HL-60/S4 (cell line): Measurements from ENCODE around the gene TUT4.
"Not testable (repeated sequence)": the region's sequence is repeated elsewhere in the genome, so short reads cannot be mapped to it uniquely, and the experiment has no call there.

Experiments used
- in situ Hi-C: fragments of 300-500 bp; cut with MboI; formaldehyde crosslinking; loops from 2 replicates; pipeline ENCODE4 v1.14.3; 2022; ENCODE audit warnings: low sequenced_read_pairs

The TUT4 gene, protein sequence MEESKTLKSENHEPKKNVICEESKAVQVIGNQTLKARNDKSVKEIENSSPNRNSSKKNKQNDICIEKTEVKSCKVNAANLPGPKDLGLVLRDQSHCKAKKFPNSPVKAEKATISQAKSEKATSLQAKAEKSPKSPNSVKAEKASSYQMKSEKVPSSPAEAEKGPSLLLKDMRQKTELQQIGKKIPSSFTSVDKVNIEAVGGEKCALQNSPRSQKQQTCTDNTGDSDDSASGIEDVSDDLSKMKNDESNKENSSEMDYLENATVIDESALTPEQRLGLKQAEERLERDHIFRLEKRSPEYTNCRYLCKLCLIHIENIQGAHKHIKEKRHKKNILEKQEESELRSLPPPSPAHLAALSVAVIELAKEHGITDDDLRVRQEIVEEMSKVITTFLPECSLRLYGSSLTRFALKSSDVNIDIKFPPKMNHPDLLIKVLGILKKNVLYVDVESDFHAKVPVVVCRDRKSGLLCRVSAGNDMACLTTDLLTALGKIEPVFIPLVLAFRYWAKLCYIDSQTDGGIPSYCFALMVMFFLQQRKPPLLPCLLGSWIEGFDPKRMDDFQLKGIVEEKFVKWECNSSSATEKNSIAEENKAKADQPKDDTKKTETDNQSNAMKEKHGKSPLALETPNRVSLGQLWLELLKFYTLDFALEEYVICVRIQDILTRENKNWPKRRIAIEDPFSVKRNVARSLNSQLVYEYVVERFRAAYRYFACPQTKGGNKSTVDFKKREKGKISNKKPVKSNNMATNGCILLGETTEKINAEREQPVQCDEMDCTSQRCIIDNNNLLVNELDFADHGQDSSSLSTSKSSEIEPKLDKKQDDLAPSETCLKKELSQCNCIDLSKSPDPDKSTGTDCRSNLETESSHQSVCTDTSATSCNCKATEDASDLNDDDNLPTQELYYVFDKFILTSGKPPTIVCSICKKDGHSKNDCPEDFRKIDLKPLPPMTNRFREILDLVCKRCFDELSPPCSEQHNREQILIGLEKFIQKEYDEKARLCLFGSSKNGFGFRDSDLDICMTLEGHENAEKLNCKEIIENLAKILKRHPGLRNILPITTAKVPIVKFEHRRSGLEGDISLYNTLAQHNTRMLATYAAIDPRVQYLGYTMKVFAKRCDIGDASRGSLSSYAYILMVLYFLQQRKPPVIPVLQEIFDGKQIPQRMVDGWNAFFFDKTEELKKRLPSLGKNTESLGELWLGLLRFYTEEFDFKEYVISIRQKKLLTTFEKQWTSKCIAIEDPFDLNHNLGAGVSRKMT (N-terminal part only)

DNA sequence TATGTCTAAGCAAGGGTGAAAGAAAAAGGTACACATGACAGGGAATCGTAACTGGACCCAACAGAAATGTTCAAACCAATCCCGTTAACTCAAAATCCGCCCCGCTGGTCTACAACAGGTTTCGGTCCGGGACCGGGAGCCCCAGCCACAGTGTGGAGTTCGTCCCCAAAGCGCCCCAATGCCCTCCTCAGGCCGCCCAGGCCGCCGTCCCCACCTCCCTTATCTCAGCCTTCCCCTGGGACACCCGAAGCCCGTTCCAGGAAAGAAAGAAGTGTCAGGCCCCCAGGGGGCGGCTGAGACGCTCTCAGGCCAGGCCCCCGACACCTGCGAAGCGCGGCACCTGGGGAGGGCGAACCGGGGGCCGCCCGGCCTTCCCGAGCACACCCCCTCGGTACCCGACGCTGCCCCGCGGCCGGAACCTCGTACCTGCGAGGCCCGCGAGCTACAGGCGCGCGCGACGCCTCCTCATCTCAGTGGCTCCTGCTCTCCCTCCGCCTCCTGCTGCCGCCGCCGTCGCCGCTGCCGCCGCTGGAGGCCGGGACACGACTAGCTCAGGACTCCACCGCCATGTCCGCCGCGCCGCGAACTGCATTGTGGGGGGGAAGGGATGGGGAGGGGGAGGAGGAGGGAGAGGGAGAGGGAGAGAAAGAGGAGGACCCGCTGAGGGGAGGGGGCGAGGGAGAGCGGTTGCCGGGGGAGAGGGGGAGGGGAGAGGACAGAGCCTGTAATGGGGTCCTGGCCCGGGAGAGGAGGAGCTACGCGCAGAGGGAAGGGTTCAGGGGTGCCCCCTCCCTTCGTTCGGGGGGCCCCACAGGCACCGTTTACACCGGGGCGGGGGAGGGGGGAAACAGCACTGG, at the start of gene TUT4:
TSS of gene TUT4 (minus strand) at position 588 of the 857 bp plus-strand sequence. CDS start 26,812 bp downstream, outside the sequence.
- in situ Hi-C loops, result no loop called here

DNA sequence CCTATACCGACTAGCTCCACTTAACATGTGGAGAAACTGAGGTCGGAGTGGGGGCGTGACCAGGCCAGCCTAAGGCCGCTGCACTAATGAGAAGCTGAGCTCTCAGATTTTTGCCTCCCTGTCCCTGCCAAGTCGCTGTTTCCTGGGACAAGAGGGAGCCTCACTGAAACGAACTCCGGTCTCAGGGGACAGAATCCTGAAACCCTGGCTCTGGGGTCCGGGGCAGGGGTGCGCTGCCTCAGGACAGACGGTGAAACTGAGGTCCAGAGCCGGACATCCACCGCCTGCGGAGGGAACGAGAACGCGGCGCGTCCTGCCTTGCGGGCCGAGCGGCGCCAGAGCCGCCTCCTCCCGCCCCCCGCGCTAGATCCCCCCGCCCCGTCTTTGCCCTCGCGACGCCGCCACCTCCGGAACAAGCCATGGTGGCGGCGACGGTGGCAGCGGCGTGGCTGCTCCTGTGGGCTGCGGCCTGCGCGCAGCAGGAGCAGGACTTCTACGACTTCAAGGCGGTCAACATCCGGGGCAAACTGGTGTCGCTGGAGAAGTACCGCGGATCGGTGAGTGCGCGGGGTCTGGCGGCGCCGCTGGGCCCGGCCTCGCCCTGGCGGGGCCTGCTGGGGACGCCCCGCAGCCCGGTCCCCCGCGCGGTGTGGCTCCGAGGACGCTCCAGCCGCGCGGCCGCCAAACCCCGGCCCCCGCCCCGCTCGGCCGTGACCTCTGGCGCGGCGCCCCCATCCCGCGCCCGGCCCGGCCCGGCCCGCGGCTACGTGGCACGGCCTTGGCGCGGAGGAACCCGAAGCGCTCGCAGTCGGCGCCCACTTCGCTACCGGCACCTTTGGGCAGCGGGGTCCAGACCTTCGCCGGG, 49.3 kb upstream of the TUT4 start, which contains the start of gene GPX7:
TSS of gene GPX7 (plus strand) at position 381 of the 865 bp plus-strand sequence. CDS start at position 420, 39 bp downstream.
- in situ Hi-C loops, result no loop called here

DNA sequence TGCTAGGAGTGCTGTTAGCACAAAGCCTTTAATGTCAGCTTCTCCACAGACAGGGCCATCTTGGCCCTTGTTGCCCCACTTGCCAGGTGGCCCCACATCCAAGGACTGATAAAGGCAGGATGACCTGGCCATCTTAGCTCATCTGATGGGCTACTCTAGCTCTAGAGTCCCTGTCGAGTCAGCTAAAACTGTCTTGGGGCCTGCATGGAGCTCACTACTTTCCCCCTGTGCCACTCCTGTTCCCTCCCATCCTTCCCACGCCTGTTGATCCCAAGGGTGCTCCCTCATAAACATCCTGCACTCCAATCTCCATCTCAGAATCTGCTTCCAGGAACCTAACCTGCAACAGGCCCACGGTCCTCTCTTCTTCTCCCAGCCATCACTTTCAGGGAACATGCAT, 48.6 kb upstream of the TUT4 start:
- in situ Hi-C loops, result no loop called here

DNA sequence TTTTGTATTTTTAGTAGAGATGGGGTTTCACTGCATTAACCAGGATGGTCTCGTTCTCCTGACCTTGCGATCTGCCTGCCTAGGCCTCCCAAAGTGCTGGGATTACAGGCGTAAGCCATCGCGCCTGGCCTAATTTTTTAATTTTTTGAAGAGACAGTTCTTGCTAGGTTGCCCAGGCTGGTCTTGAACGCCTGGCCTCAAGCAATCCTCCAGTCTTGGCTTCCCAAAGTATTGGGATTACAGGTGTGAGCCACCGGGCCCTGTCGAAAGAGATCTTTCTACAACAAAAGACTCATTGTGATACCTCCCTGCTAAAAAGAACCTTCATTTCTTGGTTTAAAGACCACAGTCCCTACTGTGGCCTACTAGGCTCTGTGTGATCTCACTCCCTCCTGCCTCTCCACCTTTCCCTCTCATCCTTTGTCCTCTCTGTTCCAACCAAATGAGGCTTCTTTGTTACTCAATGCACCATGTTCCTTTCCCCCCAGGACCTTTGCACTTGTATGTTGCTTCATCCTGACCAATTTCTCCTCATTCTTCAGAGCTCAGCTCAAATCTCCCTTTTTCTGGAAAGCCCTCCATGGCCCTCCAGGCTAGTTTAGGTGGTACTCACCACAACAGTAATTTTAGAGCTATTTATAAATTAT, 47.8 kb upstream of the TUT4 start:
- in situ Hi-C loops, result no loop called here

DNA sequence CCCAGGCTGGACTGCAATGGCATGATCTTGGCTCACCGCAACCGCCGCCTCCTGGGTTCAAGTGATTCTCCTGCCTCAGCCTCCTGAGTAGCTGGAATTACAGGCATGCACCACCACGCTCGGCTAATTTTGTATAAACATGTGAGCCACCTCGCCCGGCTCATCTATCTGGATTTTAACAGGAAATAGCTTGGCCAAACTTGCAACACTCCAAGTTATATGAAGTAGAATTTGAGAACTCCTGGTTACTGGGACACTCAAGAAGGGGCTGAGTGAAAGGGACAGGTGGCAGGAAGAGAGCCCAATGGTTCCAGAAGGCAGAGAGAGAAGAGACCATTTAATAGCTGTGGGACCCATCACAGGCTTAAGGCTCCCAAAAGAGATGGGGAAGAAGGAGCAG, 46.3 kb upstream of the TUT4 start:
- in situ Hi-C loops, result no loop called here

DNA sequence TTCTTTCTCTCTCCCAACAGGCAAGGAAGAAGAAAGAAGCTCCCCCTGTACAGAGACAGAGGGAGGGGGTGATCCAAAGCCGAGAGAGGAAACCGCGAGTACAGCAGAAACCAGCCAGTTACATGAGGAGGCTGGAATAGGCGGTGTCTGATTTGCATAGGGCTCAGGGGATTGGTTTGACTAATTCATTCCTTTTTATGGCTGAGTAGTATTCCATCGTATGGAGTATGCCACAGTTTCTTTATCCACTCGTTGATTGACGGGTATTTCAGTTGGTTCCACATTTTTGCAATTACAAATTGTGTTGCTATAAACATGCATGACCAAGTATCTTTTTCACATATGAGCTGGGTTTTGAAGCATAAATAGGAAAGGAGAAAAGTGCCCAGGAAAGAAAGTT, 45.8 kb upstream of the TUT4 start:
- in situ Hi-C loops, result no loop called here

DNA sequence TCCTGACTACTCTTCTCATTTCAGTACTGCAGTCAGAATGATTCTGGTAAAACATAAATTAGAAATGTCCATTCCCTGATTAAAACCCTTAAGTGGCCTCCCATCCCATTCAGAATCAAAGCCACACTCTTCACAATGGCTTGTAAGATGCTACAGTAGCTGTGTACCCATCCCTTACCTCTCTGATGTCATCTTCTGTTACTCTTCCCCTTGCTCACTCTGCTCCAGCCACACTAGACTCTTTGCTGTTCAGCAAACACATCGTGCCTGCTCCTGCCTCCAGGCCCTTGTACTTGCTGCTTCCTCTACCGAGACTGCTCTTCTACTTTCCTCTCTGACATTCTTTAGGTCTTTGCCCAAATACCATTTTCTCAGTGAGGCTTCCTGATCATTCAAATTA, 45.0 kb upstream of the TUT4 start:
- in situ Hi-C loops, result no loop called here

DNA sequence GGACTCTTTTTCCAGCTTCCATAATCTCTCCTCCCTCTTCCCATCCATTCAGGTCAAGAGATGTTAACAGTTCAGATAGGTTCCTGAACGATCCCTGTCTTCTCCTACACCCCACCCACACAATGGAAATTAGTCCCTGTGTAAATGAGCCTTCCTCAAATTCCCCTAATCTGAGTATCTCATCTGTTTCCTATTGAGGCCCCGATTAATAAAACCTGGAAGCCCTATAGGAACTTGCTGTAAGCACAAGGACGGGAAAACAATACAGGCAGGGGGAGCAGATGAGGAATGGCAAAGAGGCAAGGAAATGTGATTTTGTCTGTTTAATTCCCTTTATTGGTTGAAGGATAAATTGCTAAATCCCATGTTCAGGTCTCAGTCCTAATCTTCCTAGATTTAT, 42.2 kb upstream of the TUT4 start:
- in situ Hi-C loops, result no loop called here

DNA sequence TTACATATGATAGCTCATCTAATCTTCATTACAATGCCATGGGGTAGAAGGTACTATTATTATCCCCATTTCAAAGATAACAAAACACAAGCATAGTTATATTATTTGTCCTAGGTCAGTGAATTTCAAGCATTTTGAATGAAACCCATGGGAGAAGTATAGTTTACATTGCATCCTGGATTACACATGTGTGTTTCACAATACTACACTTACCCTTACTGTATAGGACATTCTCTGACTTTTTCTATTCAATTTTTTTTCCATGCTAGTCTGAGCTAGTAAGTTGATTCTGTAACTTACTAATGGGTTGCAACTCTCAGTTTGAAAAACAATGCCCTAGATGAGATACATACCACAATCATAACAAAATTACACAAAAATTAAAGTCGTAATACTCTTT, 40.6 kb upstream of the TUT4 start:
- in situ Hi-C loops, result no loop called here

DNA sequence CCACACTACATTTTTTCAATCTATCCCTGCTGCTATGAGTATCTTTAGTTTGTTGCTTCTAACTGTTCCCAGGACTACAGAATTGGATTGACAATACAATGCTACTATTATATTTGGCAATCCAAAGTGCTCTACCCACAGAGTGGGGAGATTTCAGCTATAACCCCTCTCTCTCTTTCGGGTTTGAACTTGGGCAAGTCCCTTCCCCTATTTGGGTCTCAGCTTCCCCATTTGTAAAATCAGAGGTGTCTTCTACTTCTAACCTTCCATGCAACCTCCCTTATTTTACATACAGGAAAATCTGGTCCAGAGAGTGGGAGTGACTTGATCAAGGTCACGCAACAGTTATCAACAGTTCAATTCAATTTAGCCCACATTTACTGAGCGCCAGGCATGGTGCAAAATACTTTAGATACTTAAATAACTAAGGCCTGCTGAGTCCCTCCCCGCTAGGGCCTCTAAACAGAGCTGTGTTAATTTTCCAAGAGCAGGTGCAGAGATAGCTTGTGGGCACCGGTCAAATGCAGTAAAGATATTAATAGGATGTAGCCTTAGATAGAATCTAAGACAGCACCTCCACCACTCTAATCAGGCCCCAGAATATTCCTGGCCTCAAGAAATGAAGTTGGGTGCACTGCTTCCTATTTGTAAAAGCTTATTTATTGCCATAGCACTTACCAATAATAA, 39.9 kb upstream of the TUT4 start:
- in situ Hi-C loops, result no loop called here

DNA sequence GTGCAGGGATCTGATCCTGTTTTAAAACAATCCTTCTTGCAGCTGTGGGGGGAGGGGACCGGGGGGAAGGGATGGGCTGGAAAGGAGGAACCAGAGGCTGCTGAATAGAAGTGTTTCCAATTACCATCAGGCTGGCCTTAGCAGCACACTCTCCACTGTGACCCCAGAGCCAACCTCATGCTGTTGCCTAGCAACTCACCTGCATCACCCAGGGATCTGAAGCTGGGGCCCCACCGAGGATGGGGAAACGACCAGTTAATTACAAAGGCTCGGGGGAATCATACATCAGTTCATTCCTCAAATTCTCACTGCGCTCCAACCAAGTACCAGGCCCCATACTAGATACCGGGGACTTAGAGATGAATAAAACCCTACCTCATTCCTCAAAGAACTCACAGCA, 37.4 kb upstream of the TUT4 start:
- in situ Hi-C loops, result no loop called here

DNA sequence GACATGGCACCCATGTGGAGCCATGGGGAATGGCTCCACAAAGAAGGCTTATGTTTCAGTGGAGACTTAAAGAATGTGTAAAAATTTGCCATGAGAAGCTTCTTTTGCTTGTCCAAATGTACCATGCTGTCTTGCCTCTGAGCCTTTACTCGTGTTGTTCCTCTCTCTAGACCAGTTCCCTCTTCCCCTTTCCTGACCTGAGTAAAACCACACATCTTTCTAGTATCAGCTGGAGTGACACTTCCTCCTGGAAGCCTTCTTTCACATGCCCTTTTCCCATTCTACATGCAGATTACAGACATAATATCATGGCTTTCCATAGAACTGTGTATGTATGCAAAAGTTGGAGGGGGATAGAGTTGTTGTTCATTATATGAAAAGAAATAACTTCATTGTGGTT, 35.6 kb upstream of the TUT4 start:
- in situ Hi-C loops, result no loop called here

DNA sequence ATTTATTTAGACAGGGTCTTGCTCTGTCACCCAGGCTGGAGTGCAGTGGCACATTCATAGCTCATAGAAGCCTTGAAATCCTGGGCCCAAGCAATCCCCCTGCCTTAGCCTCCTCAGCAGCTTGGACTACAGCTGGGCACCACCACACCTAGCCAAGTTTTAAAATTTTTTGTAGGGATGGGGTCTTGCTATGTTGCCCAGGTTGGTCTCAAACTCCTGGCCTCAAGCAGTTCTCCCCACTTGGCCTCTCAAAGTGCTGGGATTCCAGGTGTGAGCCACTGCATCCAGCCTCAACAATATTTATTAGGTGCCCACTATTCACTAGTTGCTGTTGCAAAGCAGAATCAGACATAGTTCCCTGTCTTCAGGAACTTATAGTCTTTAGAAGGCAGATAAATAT, 35.1 kb upstream of the TUT4 start:
- in situ Hi-C loops, result no loop called here

DNA sequence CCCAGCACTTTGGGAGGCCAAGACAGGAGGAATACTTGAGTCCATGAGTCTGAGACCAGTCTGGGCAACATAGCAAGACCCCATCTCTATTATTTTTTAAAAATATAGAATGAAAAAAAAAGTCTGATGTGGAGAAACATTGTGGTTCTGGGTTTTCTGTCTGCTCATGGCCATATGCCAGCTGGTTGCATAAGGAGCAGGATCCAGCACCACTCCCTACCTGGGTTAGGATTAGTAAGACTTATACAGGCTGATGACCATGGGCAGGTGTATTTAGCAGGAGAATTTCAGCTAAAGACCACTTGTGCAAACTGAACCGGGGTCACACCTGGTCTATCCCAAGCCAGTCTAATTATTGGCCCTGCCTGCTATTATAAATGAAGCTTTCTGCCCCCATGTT, 32.6 kb upstream of the TUT4 start:
- in situ Hi-C loops, result no loop called here

DNA sequence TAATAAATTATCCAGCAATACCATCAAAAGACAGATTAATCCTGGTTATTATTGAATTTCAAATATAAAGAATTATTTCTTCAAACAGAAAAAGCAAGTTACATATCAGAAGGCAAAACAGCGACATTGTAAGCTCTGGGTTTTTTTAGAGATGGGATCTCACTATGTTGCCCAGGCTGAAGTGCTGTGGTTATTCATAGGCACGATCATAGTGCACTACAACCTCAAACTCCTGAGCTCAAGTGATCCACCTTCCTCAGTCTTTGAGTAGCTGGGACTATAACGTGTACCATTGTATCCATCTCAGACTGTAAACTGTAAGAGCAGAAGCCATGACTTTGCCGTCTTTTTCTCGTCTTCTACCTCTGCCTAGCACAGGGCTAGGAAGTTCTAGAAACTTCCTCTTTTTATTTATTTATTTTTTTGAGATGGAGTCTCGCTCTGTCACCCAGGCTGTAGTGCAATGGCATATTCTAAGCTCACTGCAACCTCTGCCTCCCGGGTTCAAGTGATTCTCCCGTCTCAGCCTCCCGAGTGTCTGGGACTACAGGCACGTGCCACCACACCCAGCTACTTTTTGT, 29.3 kb upstream of the TUT4 start:
- in situ Hi-C loops, result no loop called here

DNA sequence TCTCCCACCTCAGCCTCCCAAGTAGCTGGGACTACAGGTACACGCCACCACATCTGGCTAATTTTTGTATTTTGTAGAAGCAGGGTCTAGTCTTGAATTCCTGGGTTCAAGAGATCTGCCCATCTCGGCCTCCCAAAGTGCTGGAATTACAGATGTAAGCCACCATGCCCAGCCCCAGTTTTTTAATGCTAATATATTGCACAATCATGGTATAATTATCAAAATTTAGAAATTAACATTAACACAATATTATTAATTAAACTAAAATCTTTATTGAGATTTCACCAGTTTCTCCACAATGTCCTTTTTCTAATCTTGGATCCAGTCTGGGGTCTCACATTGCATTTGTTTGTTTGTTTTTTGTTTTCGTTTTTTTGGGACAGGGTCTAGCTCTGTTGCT, 27.4 kb upstream of the TUT4 start:
- in situ Hi-C loops, result no loop called here

DNA sequence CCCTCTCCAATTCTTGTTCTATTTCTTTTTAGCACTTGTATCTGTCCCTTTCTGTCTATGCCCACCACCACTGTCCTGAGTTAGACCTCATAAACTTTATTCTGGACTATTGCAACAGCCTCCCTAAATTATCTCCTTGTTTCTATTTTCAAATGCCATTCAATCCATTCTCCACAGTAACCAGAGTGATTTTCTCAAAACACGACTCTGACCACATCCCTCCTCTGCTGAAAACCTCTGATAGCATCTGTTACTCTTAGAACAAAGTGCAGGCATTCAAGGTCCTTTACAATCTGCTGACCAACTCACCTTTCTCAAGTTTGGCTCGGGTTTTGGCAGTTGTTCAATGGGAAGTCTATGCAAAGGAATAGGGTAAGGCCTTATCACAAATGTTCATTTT, 26.5 kb upstream of the TUT4 start:
- in situ Hi-C loops, result no loop called here

DNA sequence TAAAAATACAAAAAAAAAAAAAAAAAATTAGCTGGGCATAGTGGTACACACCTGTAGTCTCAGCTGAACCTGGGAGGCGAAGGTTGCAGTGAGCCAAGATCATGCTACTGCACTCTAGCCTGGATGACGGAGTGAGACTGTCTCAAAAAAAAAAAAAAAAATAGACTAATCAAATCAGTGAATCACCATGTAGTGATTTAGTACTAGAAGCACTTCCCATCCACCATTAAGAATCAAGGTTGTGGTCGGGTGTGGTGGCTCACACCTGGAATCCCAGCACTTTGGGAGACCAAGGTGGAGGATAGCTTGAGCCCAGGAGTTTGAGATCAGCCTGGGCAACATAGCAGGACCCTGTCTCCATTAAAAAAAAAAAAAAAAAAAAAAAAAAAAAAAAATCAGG, 25.2 kb upstream of the TUT4 start:
- in situ Hi-C loops, result not testable (repeated sequence)
